GM23248 (cell line): ENCODE results near the gene SLC2A4.

Experiments
- EZH2 ChIP-seq: fragments of 200-600 bp; sonication (generic); IDR thresholded peaks from 2 replicates; pipeline ENCODE4 v1.6.1; 2018; ENCODE audit warnings: antibody characterized with exemption, mild to moderate bottlenecking; ENCODE audit not compliant: insufficient read depth, poor library complexity, severe bottlenecking
- EZH2phosphoT487 ChIP-seq: fragments of 200-600 bp; sonication (generic); IDR thresholded peaks from 2 replicates; pipeline ENCODE4 v1.6.1; 2018; ENCODE audit warnings: antibody characterized with exemption, moderate library complexity, mild to moderate bottlenecking, low read depth; ENCODE audit not compliant: insufficient read depth

GRCh38 chr17:7238420-7239090 lies 43.0 kb upstream of the SLC2A4 start:
- TF ChIP-seq EZH2 = no peak
- no peak for TF ChIP-seq EZH2phosphoT487
